Activated CD4-positive, alpha-beta T cell treated with anti-CD3 and anti-CD28 coated beads, Interleukin-2, amount 50 U/mL, for 1 hour (primary cell): ENCODE data around the gene UPF1.
A peak's percentile ranks its signal among the peaks of the same experiment; 100 is the strongest.

Experiments
- DNase-seq: peaks from one replicate; pipeline ENCODE4 v3.0.0-alpha.2; 2020

UPF1 gene

DNA sequence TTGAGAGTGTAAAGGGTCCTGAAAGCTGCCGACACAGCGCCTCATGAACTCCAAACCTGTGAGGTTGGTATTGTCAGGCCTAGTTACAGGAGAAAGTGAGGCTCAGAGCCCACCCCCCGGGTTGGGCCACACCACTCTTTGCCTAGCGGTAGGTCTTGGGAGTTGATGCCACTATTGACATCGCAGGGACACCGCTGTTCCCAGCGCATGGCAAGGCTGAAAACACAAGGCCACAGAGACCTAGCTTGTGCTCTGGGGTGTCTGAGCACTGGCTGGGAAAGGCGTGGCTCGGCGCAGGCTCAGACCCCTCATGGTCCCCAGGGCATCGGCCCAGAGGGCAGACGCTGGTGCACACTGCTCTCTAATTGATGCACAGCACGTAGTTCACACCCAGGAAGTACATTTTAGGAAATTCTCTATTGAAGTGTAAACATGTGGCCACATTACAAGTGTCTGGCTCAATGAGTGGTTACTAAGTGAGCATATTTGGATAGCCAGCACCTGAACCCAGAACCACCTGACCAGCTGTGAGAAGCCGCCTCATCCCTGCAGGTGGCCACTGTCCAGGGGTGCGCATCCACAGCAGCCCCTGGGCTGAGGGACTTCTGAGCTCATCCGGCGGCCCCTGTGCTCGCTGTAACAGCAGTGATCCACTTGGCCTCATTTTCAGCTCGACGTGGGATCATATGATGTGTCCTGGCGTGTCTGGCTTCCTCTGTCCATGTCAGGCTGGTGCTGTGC is 27.3 kb downstream of the UPF1 start:
- DNase-seq = no peak

DNA sequence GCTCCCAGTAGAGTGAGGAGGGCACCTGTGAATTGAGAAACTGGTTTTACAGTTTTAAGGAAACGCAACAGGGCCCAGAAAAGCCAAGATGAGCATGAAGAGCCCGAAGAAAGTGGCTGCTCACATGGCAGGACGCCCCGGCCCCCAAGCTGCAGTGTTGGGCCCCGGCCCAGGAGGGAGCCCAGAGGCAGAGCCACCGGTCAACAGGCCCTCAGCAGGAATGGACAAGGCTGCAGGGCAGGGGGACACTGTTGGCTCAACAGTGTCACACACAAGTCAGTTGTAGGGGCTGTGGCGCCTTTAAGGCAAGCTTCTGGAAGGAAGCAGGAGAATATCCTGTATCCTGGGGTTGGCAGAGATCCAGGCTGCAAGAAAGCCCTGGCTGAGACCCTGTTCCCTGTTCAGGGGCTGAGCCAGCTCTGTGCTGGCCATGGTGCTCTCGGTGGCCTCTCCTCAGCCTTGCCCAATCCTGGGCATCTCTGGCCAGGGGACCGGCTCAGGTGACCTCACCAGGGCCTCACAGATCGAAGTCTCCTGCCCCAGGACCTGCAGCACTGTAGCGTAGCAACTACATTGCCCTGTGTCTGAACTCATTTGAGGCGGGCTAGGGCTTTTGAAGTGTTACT is 28.0 kb downstream of the UPF1 start:
- DNase-seq = no peak

DNA sequence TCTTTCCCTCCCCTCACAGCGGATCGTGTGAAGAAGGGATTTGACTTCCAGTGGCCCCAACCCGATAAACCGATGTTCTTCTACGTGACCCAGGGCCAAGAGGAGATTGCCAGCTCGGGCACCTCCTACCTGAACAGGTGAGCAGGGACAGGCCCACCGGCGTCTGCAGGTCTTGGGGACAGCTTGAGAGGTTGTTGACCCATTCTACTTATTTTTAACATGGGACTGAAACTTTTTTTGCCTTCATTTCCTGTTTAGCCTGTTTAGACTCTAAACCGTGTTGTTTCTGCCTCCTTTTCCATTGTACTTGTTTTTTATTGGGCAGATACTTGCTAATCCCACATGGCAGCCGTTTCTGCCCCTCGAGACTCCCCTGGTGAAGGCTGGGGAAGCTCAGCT is 28.5 kb downstream of the UPF1 start:
- DNase-seq = no peak

DNA sequence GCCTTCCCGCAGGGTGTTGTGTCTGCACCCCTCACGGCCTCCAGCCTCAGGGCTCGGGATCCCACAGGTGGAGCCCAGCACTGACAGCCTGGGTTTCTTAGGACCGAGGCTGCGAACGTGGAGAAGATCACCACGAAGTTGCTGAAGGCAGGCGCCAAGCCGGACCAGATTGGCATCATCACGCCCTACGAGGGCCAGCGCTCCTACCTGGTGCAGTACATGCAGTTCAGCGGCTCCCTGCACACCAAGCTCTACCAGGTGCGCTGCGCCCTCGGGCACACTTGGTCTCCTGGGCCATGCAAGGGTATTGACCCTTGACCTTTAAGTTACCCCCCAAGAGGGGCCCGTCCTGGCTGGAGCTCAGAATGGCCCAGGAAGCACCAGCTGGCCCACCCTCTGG is 29.0 kb downstream of the UPF1 start:
- DNase-seq = no peak

DNA sequence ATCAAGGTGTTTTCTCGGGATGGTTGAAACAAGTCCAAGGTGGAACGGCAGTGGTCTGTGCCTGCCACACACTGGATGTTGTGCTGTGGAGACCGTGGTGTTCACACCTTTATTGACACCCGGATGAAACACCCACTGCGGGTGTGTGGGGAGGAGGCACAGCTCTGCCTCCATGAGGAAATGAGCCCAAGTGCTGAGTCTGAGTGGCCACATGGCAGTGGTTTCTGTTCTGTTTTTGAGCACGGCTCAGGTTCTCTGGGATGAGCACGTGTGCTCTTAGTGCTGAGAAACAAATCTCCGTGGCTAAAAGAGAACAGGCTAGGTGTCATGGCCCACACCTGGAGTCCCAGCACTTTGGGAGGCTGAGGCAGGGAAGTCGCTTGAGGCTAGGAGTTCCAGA is 29.5 kb downstream of the UPF1 start:
- no peak for DNase-seq

DNA sequence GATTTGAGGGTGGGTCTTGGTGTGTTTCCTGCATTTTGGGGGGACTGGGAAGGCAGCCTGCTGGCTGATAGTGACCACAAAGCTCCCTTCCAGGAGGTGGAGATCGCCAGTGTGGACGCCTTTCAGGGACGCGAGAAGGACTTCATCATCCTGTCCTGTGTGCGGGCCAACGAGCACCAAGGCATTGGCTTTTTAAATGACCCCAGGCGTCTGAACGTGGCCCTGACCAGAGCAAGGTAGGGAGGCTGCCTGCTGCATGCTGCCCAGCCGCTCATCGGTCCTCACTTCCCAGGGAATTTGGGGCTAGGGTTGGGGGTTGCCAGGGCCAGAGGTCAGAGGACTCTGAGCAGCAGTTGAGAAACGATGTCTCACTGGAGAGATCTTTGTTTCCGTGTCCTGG is 30.2 kb downstream of the UPF1 start:
- DNase-seq = no peak

DNA sequence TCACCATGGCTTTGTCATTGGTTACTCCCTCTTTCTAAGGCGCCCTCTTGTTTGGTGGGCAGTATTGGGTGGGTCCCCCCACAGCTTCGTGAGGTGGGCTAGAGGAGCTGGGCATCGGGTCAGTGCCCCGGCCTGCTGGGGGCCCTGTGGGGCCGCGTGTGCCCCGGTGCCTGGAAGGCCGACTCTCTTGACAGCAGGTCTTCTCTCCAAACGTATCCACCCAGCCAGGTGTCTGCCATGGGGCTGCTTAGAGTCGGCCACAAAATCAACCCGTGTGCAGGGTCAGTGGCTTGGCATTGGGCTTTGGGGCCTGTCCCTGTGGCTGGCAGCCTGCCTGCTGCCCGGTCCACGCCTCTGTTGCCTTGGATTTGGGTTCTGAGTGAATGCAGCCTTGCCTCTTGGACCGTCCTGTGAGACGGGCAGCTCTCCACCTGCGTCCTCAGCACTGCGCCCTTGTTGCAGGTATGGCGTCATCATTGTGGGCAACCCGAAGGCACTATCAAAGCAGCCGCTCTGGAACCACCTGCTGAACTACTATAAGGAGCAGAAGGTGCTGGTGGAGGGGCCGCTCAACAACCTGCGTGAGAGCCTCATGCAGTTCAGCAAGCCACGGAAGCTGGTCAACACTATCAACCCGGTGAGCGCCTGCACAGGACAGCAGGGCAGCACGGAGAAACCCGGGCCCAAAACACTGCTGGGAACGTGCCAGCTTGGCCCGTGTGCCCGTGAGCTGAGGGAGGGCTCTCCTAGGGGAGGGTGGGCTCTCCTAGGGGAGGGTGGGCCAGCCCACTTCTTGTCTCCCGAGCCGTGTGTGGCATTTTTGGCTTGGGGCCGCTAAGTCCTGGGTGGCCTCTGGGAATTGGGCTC is 31.4 kb downstream of the UPF1 start:
- no peak for DNase-seq

DNA sequence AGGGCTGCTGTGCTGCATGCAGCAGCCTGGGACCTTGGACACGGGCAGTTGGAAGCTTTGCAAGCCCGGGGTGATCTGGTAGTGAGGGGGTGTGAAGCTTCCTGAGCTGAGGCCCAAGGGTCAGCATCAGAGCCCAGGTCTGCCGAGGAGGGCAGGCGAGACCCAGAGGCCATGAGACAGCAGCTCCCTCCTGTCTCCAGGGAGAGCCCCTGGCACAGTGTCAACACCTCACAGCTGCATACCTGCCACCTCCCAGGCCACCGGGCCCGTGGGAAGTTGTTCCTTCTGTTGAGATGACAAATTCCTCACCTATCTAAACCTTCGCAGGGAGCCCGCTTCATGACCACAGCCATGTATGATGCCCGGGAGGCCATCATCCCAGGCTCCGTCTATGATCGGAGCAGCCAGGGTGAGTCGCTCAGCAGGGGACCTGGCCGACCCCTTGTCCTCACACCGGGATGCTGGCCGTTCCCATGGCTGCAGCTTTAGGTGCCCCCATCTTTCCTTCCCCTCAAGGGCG is 32.1 kb downstream of the UPF1 start:
- DNase-seq = no peak

DNA sequence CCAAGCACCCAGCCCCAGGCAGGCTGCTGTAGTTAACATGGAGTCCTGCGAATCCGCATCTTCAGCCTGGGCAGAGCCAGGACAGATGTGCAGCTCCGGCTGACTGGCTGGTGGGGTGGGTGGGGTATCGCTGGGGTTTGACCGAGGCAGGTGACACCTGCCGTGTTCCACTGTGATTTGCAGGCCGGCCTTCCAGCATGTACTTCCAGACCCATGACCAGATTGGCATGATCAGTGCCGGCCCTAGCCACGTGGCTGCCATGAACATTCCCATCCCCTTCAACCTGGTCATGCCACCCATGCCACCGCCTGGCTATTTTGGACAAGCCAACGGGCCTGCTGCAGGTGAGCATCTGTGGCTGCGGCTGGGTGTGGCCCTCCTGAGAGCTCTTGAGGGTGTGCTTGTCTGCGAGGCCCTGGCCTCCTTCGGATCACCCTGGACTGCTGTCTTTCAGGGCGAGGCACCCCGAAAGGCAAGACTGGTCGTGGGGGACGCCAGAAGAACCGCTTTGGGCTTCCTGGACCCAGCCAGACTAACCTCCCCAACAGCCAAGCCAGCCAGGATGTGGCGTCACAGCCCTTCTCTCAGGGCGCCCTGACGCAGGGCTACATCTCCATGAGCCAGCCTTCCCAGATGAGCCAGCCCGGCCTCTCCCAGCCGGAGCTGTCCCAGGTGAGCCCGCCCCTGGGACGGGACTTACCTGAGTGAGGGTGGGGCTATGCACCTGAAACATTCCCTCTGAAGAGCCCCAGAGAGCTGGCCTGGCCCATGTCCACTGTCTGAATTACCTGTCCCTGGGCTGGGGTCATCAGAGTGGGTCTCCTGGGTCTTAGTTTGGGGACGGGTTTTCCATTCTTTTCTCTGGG is 33.6 kb downstream of the UPF1 start:
- DNase-seq = no peak

DNA sequence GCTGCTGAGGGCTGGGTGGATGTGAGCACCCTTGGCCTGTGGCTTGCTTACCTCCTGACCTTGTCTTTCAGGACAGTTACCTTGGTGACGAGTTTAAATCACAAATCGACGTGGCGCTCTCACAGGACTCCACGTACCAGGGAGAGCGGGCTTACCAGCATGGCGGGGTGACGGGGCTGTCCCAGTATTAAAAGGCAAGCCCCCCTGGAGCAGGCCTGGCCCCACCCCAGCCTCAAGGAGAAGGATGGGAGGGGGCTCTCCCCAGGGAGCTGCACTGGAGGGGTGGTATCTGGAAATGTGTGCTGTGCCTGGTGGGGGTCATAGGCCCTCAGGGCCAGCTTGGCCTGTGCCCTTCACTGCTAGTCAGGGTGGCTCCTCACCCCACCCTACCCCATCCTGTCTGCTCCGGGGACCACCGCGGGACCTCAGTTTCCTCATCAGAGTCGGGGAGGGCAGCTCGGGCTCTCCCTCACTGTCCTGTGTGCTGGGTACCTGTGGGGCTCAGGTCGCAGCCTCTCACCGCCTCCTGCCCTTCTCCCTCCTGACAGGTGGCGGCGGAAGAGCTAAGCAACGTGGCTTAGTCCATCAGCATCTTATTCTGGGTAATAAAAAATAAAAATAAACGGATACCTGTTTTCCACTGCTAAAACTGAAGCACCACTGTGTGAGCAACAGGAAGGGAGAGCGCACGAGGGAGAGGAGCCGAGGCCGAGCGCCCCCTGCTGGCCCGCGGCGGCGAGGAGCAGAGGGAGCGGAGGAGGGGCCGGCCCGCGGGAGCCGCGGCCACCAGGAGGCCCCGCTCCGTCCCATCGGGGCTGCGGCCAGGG is 34.4 kb downstream of the UPF1 start:
- peak; percentile 61 for DNase-seq

DNA sequence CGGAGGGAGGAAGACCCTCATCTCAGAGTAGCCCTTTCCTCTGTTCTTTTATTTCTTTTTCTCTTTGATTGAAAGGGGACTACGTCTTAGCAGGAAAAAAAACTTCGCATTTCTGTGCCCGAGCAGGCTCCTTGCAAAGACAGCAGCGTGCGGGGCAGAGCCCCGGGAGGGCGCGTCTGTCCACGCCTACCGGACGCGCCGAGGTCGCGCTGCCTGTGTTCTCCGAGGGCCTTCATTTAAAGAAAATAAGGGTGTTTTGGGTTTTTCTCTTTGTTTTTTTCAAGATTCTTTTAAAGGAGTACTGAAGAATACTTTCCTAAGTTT is 35.0 kb downstream of the UPF1 start:
- no peak for DNase-seq

DNA sequence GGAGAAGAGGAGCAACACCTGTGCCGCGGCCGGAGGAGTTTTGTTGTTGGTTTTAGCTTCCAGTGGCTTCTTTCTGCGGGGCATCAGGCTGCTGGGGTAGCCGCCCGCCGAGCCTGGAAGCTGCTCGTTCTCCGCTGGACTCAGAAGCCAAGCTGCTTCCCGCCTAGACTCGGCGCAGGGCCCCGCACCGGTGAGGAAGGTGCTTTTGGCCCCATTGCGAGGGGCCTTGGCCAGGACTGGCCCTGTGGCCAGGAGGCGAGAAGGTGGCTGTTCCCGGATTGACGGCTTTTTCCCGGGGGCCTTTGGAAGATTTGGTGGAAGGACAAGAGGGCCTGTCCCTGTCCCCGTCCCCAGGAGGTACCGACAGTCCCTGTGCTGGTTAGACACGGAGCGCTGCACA is 35.4 kb downstream of the UPF1 start:
- DNase-seq = no peak

DNA sequence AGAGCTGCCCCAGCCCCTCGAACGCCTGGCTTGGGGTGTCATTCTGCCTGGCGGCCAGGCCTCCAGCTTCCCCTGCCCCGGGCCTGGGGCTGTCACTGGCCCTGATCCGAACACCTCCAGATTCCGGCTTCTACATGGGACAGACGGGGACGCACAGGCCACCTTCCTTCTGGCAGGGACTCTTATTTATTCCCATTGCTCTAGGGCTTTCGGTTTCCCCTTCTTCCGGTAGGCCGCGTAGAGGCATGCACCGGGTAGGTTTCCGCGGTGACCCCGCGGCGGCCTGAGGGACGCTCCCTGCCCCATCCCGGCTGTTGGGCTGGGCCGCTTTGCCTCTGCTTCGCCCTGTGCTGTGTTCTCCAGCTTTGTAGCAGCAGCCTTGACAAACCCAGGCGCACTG is 36.0 kb downstream of the UPF1 start:
- DNase-seq = no peak

DNA sequence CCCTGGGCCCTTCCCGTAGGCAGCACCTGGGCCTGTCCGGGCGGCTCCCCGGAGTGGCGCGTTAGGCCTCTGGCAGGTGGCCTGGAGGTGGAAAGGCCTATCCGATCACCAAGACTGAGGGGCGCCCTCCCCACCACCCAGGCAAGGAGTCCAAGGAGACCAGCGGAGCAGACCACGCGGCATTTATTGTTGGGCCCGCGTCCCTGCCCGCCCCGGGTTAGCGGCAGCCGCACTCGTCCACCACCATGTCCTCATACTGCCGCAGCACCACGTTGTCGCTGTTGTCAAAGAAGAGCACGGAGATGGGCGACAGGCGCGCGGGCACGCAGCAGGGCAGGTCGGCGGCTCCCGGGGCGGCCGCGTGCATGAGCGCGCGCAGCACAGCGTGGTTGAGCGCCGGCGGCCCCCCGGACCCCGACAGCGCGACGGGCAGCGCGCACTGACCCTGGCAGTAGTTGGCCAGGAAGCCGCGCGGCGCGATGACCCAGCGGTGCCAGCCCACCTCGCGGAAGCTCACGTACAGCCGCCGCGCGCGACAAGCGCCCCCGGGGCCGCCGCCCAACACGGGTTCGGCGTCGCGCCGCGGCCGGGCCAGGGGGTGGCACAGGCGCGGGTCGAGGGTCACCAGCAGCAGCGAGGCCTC is 36.7 kb downstream of the UPF1 start:
- no peak for DNase-seq

DNA sequence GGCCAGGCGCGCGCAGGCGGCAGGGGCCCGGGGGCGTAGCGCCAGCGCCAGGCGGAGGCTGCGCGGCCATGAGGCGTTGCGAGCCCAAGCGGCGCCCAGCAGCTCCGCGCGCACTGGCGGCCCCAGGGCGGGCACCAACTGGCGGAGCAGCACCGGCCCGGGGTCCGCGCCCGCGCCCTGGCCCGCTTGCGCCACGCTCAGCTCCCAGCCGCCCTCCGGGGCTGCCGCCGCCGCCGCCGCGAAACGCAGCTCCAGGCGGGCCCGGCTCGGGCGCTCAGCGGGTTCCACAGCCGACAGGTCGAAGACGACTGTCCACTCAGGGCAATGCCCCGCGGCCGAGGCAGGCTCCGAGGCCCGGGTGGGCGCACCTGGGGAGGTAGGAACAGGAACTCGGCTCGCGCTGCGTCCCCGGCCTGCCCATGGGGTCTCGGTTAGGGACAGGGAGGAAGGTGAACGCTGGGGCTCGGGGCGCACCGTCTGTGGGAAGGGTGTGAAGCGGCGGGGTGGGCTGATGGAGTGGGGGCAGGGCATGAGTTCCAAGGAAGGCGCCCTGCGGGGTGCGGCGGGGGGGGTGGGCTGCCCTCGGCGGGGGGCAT is 37.4 kb downstream of the UPF1 start:
- no peak for DNase-seq

DNA sequence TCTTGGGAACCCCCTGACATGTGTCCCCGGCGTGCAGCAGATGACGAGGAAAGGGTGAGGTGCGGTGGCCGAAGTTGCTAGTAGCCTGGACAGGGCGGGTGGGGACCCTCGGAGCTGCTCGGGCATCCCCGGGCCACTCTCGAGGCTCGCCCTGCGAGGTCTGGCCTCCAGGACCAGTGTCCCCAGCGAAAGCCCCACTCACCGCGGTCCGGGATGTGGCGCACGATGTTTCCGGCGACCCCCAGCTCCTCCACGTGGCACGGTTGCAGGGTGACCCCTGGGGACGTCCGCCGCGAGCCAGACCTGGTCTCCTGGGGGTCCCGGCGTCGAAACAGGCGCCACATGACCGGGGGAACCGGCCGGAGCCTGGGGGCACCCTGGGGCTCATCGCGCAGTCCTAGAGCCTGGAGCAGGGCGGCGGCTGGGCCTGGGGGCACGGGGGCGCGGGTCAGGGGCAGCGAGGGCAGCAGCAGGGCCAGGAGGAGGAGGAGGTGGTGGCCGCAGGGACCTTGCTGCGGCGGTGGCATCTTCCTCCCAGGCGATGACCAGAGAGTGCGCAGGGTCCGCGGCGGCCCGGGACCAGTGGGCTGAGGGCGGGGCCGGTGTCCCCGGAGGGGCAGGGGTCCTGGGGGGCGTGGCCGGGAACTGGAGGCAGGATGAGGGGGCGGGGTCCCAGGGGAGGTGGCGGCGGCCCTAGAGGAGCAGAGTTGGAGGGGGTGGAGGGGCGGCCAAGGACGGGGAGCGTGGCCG is 38.2 kb downstream of the UPF1 start:
- DNase-seq = no peak

DNA sequence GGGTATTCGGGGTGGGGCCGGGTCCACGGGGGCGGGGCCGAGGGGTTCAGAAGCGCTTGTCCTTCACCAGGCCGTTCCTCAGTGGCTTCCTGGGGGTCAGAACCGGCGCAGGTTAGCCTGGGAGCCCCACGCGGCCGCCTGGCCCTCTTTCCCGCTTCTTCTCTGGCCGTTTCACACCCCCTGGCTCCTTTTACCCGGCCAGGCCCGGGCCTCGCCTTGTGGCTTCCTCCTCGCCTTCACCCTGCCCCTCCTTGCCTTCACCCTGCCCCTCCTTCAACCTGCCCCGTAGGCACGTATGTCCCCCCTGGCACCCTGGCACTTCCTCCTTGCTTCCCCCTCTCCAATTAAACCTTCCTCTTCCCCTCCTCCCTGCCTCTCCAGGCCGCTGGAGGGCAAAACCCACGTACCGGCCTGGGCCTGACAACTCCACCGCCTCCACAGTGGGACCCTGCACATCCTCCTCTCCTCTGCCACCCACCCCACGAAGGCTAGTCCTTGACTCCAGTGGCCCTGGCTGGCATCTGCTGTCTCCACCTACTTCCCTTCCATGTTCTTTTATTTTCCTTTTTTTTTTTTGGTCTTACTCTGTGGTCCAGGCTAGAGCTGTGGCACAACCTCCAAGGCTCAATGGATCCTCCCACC is 38.9 kb downstream of the UPF1 start:
- no peak for DNase-seq

DNA sequence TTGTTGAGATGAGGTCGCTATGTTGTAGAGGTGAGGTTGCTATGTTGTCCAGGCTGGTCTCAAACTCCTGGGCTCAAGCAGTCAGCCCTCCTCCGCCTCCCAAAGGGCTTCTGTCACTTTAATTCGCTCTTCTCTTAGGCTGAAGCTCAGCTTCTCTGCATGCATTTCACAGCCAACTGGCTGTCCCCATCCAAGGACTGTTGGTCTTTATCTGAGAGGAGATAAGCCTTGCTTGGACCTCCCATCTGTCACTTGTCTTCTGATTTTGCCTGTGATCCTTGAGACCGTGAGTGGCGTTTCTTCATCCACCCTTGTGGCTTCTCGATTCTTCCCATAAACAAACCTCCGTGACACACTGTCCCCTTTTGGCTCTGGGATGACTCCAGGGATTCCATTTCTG is 39.8 kb downstream of the UPF1 start:
- DNase-seq = no peak

DNA sequence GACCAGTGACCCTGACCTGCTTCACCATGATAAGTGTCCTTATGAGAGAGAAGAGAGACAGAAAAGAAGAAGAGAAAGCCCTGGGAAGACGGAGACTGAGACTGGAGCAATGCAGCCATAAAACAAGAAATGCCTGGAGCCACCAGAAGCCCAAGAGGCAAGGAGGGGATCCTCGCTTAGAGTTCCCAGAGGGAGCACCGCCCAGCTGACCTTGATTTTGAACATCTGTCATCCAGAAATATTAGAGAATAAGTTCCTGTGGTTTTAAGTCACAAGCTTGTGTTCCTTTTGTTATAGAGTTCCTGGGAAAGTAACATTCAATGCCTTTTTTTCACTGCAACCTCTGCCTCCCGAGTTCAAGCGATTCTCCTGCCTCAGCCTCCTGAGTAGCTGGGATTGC is 44.0 kb downstream of the UPF1 start:
- DNase-seq = no peak

DNA sequence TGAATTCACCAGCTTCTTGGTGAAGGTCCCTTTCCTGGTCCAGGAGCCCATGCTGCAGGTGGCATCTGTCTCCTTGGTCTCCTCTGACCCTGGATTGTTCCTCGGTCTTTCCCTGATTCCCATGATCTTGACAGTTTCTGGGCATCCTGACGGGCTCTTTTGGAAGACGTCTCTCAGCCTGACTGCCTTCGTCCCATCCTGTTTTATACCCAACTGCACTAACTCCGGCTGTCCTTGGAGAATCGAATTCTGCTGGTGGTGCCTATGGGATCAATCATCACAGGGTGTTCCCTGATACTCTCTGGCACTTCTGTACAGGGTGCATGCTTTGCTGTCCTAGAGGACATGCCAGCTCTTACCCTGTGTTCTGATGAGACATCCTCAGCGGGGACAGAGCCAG is 45.1 kb downstream of the UPF1 start:
- DNase-seq = no peak
